Fibroblast of villous mesenchyme (primary cell): Measurements from ENCODE around the gene PALLD. TPM values are rescaled to one million over a fixed set of nuclear protein-coding genes. Genes with fewer than 3 reads are reported as not detected.

ENCODE experiments used
- DNase-seq: peaks from one replicate; pipeline ENCODE4 v3.0.0-alpha.2; 2010; ENCODE audit warnings: low read depth
- H3K4me3 ChIP-seq: 2 replicates; pipeline ENCODE4 v1.5.1; 2011; ENCODE audit warnings: low read depth, mild to moderate bottlenecking, low read length
- total RNA-seq: library from RNA; depleted of rRNA; stranded (reverse); fragments of >200 nt; gene quantifications from 2 replicates; pipeline ENCODE4 v1.2.3, GENCODE V29; 2012
- TF ChIP-seq, protein P1 (sequence below): IDR thresholded peaks from 2 replicates; pipeline ENCODE4 v1.5.1; 2012; ENCODE audit warnings: low read depth, mild to moderate bottlenecking, low read length; ENCODE audit not compliant: insufficient read depth

The PALLD gene
- total RNA-seq, 1 donor, result 188 TPM

GRCh38 chr4:168673476-168673875 is 176.6 kb downstream of the PALLD start:
- DNase-seq, result no peak
- TF ChIP-seq, protein P1, sequence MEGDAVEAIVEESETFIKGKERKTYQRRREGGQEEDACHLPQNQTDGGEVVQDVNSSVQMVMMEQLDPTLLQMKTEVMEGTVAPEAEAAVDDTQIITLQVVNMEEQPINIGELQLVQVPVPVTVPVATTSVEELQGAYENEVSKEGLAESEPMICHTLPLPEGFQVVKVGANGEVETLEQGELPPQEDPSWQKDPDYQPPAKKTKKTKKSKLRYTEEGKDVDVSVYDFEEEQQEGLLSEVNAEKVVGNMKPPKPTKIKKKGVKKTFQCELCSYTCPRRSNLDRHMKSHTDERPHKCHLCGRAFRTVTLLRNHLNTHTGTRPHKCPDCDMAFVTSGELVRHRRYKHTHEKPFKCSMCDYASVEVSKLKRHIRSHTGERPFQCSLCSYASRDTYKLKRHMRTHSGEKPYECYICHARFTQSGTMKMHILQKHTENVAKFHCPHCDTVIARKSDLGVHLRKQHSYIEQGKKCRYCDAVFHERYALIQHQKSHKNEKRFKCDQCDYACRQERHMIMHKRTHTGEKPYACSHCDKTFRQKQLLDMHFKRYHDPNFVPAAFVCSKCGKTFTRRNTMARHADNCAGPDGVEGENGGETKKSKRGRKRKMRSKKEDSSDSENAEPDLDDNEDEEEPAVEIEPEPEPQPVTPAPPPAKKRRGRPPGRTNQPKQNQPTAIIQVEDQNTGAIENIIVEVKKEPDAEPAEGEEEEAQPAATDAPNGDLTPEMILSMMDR, result no peak
- H3K4me3 ChIP-seq, result no peak overlapping the region

GRCh38 chr4:168674077-168674747 is 177.4 kb downstream of the PALLD start:
- no peak overlapping the region for H3K4me3 ChIP-seq
- TF ChIP-seq, protein P1, result no peak
- peak; percentile 99 for DNase-seq

GRCh38 chr4:168674866-168675265 is 178.0 kb downstream of the PALLD start:
- no peak for DNase-seq
- TF ChIP-seq, protein P1, result no peak
- no peak overlapping the region for H3K4me3 ChIP-seq

GRCh38 chr4:168677063-168677462 is 180.2 kb downstream of the PALLD start:
- H3K4me3 ChIP-seq, result no peak overlapping the region
- TF ChIP-seq, protein P1, result no peak
- no peak for DNase-seq

GRCh38 chr4:168677879-168678278 is 181.0 kb downstream of the PALLD start:
- no peak overlapping the region for H3K4me3 ChIP-seq
- no peak for DNase-seq
- TF ChIP-seq, protein P1, result no peak

DNA sequence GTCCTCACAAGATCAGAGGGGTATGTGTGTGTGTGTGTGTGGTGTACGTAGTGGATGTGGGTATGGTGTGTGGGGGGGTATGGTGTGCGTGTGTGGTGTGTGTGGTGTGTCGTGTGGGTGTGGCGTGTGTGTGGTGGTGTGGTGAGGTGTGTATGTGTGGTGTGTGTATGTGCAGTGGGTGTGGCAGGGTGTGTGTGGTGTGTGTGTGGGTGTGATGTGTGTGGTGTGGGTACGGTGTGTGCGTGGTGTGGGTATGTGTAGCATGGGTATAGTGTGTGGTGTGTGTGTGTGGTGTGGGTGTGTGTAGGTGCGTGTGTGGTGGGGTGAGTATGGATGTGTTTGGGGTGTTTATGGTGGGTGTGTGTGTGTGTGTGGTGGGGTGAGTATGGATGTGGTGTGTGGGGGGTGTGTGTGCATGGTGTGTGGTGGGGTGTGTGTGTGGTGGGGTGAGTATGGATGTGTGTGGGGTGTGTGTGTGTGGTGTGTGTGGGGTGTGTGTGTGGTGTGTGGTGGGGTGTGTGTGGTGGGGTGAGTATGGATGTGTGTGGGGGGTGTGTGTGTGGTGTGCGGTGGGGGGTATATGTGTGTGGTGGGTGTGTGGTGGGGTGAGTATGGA is 182.0 kb downstream of the PALLD start:
- DNase-seq, result no peak
- TF ChIP-seq, protein P1, result no peak
- no peak overlapping the region for H3K4me3 ChIP-seq
